ENCODE data around the gene RNF20.

- no peak for TF ChIP-seq CTCF (IDR thresholded peaks at IDR 0.05; ENCODE audit: low read depth, low read length, missing input control)
- no peak for TF ChIP-seq EGR1 (IDR thresholded peaks at IDR 0.05; ENCODE audit: low read depth in 2 of 2)
- no peak for TF ChIP-seq GABPA (IDR thresholded peaks at IDR 0.05 in 1 of 2, conservative IDR thresholded peaks at IDR 0.05 in 1 of 2)
- TF ChIP-seq, protein P1, sequence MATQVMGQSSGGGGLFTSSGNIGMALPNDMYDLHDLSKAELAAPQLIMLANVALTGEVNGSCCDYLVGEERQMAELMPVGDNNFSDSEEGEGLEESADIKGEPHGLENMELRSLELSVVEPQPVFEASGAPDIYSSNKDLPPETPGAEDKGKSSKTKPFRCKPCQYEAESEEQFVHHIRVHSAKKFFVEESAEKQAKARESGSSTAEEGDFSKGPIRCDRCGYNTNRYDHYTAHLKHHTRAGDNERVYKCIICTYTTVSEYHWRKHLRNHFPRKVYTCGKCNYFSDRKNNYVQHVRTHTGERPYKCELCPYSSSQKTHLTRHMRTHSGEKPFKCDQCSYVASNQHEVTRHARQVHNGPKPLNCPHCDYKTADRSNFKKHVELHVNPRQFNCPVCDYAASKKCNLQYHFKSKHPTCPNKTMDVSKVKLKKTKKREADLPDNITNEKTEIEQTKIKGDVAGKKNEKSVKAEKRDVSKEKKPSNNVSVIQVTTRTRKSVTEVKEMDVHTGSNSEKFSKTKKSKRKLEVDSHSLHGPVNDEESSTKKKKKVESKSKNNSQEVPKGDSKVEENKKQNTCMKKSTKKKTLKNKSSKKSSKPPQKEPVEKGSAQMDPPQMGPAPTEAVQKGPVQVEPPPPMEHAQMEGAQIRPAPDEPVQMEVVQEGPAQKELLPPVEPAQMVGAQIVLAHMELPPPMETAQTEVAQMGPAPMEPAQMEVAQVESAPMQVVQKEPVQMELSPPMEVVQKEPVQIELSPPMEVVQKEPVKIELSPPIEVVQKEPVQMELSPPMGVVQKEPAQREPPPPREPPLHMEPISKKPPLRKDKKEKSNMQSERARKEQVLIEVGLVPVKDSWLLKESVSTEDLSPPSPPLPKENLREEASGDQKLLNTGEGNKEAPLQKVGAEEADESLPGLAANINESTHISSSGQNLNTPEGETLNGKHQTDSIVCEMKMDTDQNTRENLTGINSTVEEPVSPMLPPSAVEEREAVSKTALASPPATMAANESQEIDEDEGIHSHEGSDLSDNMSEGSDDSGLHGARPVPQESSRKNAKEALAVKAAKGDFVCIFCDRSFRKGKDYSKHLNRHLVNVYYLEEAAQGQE (IDR thresholded peaks at IDR 0.05), result no peak
- TF ChIP-seq TAF1 (conservative IDR thresholded peaks at IDR 0.05), result no peak
- no peak for TF ChIP-seq MAX (IDR thresholded peaks at IDR 0.05)
- no peak for TF ChIP-seq RAD21 (IDR thresholded peaks at IDR 0.05)
- TF ChIP-seq YY1 (IDR thresholded peaks at IDR 0.05), result no peak
- TF ChIP-seq, protein P2, sequence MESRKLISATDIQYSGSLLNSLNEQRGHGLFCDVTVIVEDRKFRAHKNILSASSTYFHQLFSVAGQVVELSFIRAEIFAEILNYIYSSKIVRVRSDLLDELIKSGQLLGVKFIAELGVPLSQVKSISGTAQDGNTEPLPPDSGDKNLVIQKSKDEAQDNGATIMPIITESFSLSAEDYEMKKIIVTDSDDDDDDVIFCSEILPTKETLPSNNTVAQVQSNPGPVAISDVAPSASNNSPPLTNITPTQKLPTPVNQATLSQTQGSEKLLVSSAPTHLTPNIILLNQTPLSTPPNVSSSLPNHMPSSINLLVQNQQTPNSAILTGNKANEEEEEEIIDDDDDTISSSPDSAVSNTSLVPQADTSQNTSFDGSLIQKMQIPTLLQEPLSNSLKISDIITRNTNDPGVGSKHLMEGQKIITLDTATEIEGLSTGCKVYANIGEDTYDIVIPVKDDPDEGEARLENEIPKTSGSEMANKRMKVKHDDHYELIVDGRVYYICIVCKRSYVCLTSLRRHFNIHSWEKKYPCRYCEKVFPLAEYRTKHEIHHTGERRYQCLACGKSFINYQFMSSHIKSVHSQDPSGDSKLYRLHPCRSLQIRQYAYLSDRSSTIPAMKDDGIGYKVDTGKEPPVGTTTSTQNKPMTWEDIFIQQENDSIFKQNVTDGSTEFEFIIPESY (IDR thresholded peaks at IDR 0.05), result no peak
- no peak for TF ChIP-seq FOXA1 (IDR thresholded peaks at IDR 0.05)
- TF ChIP-seq, protein P3, sequence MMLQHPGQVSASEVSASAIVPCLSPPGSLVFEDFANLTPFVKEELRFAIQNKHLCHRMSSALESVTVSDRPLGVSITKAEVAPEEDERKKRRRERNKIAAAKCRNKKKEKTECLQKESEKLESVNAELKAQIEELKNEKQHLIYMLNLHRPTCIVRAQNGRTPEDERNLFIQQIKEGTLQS (IDR thresholded peaks at IDR 0.05), result no peak
- no peak for TF ChIP-seq JUND (IDR thresholded peaks at IDR 0.05)
Observed at GRCh38 chr9:101574731-101575333, 41.2 kb downstream of the RNF20 start.
